ENCODE data around the gene CYP27B1. TPM values are rescaled to one million over a fixed set of nuclear protein-coding genes. Genes with fewer than 3 reads are reported as not detected.

CYP27B1 gene
- total and polyA plus RNA-seq, 8 donors: 0.58 to 4.7 (median 1.5) TPM

GRCh38 chr12:57719777-57720605 lies 46.9 kb downstream of the CYP27B1 start:
- peaks cover 0 to 74% of the 10 kb centered on the region in 2 donors for H3K36me3 ChIP-seq
- intact Hi-C loops (cut with DNase I): no loop called here

GRCh38 chr12:57718641-57719528 lies 48.0 kb downstream of the CYP27B1 start:
- Histone ChIP-seq H3K4me1 (no peaks in the 10 kb centered on the region), H3K4me3 (no peak overlapping the region), H3K27me3 (no peaks in the 10 kb centered on the region), H3K27ac (no peak overlapping the region), H3K36me3 (peaks cover 0 to 85% of the 10 kb centered on the region in 2 donors), H3K9me3 (no peaks in the 10 kb centered on the region)
- ATAC-seq (no peak), DNase-seq (no peak)
- intact Hi-C loops (cut with DNase I): no loop called here
- no peak for TF ChIP-seq CTCF (IDR thresholded peaks at IDR 0.05)

More at GRCh38 chr12:57719777-57720605, 46.9 kb downstream of the CYP27B1 start:
- DNase-seq: no peak
- H3K27me3 ChIP-seq: no peaks in the 10 kb centered on the region
- no peaks in the 10 kb centered on the region for H3K9me3 ChIP-seq
- no peak for TF ChIP-seq CTCF (IDR thresholded peaks at IDR 0.05)
- ATAC-seq: no peak
- H3K27ac ChIP-seq: no peak overlapping the region
- no peak overlapping the region for H3K4me3 ChIP-seq
- H3K4me1 ChIP-seq: no peaks in the 10 kb centered on the region

DNA sequence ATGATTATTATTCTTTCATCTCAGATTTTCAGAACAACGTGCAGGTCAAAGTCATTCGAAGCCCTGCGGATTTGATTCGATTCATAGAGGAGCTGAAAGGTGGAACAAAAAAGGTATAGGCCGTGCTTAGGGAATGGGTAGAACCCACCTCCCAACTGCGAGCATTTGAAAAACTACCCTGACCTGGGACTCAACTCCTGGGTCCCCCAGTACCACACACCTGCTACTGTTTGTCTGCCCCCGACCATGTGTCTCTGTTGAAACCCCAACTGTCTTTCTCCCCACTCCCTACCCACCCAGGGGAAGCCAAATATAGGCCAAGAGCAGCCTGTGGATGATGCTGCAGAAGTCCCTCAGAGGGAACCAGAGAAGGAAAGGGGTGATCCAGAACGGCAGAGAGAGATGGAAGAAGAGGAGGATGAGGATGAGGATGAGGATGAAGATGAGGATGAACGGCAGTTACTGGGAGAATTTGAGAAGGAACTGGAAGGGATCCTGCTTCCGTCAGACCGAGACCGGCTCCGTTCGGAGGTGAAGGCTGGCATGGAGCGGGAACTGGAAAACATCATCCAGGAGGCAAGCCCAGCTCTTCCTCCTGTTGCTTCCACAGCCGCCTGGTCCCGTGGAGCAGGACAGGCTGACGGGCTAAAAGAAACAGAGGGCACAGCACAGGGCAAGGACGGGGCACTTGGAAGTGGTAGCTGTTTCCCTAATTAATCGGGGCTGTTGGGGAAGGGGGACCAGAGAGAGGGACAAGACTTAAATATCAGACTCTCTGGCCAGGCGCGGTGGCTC lies 48.8 kb downstream of the CYP27B1 start:
- no peak overlapping the region for H3K27ac ChIP-seq
- no peaks in the 10 kb centered on the region for H3K9me3 ChIP-seq
- peaks cover 0 to 93% of the 10 kb centered on the region in 2 donors for H3K36me3 ChIP-seq
- no peak overlapping the region for H3K4me3 ChIP-seq
- DNase-seq (no peak), ATAC-seq (no peak)
- intact Hi-C loops (cut with DNase I): no loop called here
- no peaks in the 10 kb centered on the region for H3K27me3 ChIP-seq
- no peaks in the 10 kb centered on the region for H3K4me1 ChIP-seq
- no peak for TF ChIP-seq CTCF (IDR thresholded peaks at IDR 0.05)

GRCh38 chr12:57717131-57717530 lies 49.7 kb downstream of the CYP27B1 start:
- no peak for TF ChIP-seq CTCF (IDR thresholded peaks at IDR 0.05)
- intact Hi-C loops (cut with DNase I): no loop called here
- H3K4me3 ChIP-seq: no peak overlapping the region
- H3K27me3 ChIP-seq: no peaks in the 10 kb centered on the region
- H3K9me3 ChIP-seq: no peaks in the 10 kb centered on the region
- no peaks in the 10 kb centered on the region for H3K4me1 ChIP-seq
- no peak for DNase-seq
- peaks cover 0 to 100% of the 10 kb centered on the region in 2 donors for H3K36me3 ChIP-seq
- H3K27ac ChIP-seq: no peak overlapping the region
- no peak for ATAC-seq
